H9 (cell line): Measurements from ENCODE around the gene NKIRAS1. TPM values are rescaled to one million over a fixed set of nuclear protein-coding genes. Genes with fewer than 3 reads are reported as not detected.

Experiments
- DNase-seq: peaks from one replicate; pipeline ENCODE4 v3.0.0-alpha.2; 2017
- H2AFZ ChIP-seq: one replicate; pipeline ENCODE4 v1.6.1; 2013; ENCODE audit warnings: mild to moderate bottlenecking, low read length, control low read depth, moderate library complexity
- H2AK5ac ChIP-seq: 2 replicates; pipeline ENCODE4 v1.6.1; 2013; ENCODE audit warnings: low read length, control low read depth, mixed read lengths; ENCODE audit not compliant: insufficient read length
- H2BK120ac ChIP-seq: one replicate; pipeline ENCODE4 v1.6.1; 2013; ENCODE audit warnings: low read depth, mild to moderate bottlenecking, low read length, control low read depth, inconsistent platforms; ENCODE audit not compliant: poor library complexity, severe bottlenecking
- H2BK12ac ChIP-seq: 2 replicates; pipeline ENCODE4 v1.6.1; 2013; ENCODE audit warnings: low read length, control low read depth, mixed read lengths, low read depth; ENCODE audit not compliant: insufficient read length
- H2BK15ac ChIP-seq: 2 replicates; pipeline ENCODE4 v1.6.1; 2013; ENCODE audit warnings: low read depth, low read length, control low read depth
- H2BK20ac ChIP-seq: one replicate; pipeline ENCODE4 v1.6.1; 2013; ENCODE audit warnings: low read depth, mild to moderate bottlenecking, low read length, control low read depth, inconsistent platforms; ENCODE audit not compliant: poor library complexity, severe bottlenecking
- H2BK5ac ChIP-seq: 2 replicates; pipeline ENCODE4 v1.6.1; 2013; ENCODE audit warnings: low read length, control low read depth, mixed read lengths; ENCODE audit not compliant: insufficient read length
- H3K14ac ChIP-seq: 2 replicates; pipeline ENCODE4 v1.6.1; 2013; ENCODE audit warnings: low read length, control low read depth; ENCODE audit not compliant: insufficient read depth
- H3K18ac ChIP-seq: 2 replicates; pipeline ENCODE4 v1.6.1; 2013; ENCODE audit warnings: low read depth, mild to moderate bottlenecking, mixed read lengths, low read length, control low read depth; ENCODE audit not compliant: insufficient read length
- H3K23ac ChIP-seq: 2 replicates; pipeline ENCODE4 v1.6.1; 2013; ENCODE audit warnings: low read length, control low read depth, mixed read lengths, low read depth; ENCODE audit not compliant: insufficient read length
- H3K23me2 ChIP-seq: 2 replicates; pipeline ENCODE4 v1.6.1; 2013; ENCODE audit warnings: low read depth, mild to moderate bottlenecking, mixed read lengths, low read length, control low read depth; ENCODE audit not compliant: insufficient read length, poor library complexity, severe bottlenecking
- H3K27ac ChIP-seq: 2 replicates; pipeline ENCODE4 v1.5.1; 2013; ENCODE audit warnings: low read length, control low read depth, mixed read lengths, low read depth; ENCODE audit not compliant: insufficient read length
- H3K27me3 ChIP-seq: 2 replicates; pipeline ENCODE4 v1.6.1; 2013; ENCODE audit warnings: low read length, control low read depth, inconsistent platforms; ENCODE audit not compliant: insufficient read depth
- H3K4ac ChIP-seq: 2 replicates; pipeline ENCODE4 v1.6.1; 2013; ENCODE audit warnings: low read depth, mild to moderate bottlenecking, control low read depth, inconsistent platforms, low read length, moderate library complexity
- H3K4me1 ChIP-seq: 2 replicates; pipeline ENCODE4 v1.6.1; 2013; ENCODE audit warnings: low read length, control low read depth, inconsistent platforms; ENCODE audit not compliant: insufficient read depth
- H3K4me2 ChIP-seq: 2 replicates; pipeline ENCODE4 v1.6.1; 2013; ENCODE audit warnings: low read length, control low read depth, mixed read lengths; ENCODE audit not compliant: insufficient read length, insufficient read depth
- H3K56ac ChIP-seq: 2 replicates; pipeline ENCODE4 v1.6.1; 2013; ENCODE audit warnings: low read depth, mild to moderate bottlenecking, mixed read lengths, low read length, control low read depth; ENCODE audit not compliant: insufficient read length
- H3K79me1 ChIP-seq: 2 replicates; pipeline ENCODE4 v1.6.1; 2013; ENCODE audit warnings: low read depth, mild to moderate bottlenecking, moderate library complexity, low read length, control low read depth, inconsistent platforms; ENCODE audit not compliant: insufficient read depth, poor library complexity, severe bottlenecking
- H3K79me2 ChIP-seq: 2 replicates; pipeline ENCODE4 v1.6.1; 2013; ENCODE audit warnings: low read length, control low read depth, inconsistent platforms; ENCODE audit not compliant: insufficient read depth
- H3K9ac ChIP-seq: 2 replicates; pipeline ENCODE4 v1.6.1; 2013; ENCODE audit warnings: low read length, control low read depth, mixed read lengths; ENCODE audit not compliant: insufficient read length; ENCODE audit errors: extremely low read depth
- H3K9me3 ChIP-seq: one replicate; pipeline ENCODE4 v1.6.1; 2013; ENCODE audit warnings: low read depth, low read length, inconsistent platforms; ENCODE audit not compliant: control insufficient read depth
- H3T11ph ChIP-seq: one replicate; pipeline ENCODE4 v1.6.1; 2013; ENCODE audit warnings: mild to moderate bottlenecking, low read length, control low read depth, inconsistent platforms
- H4K20me1 ChIP-seq: one replicate; pipeline ENCODE4 v1.6.1; 2013; ENCODE audit not compliant: control insufficient read depth, insufficient read length, insufficient read depth
- H4K5ac ChIP-seq: 2 replicates; pipeline ENCODE4 v1.6.1; 2013; ENCODE audit warnings: low read depth, mild to moderate bottlenecking, mixed read lengths, low read length, control low read depth; ENCODE audit not compliant: insufficient read length
- H4K8ac ChIP-seq: replicated peaks from 2 replicates; pipeline ENCODE4 v1.6.1; 2013; ENCODE audit warnings: low read length, control low read depth, mixed read lengths, low read depth; ENCODE audit not compliant: insufficient read length
- H4K91ac ChIP-seq: 2 replicates; pipeline ENCODE4 v1.6.1; 2013; ENCODE audit warnings: low read depth, mild to moderate bottlenecking, moderate library complexity, mixed read lengths, low read length, control low read depth; ENCODE audit not compliant: insufficient read length
- H3K27ac Mint-ChIP-seq, 3 experiments: 2 replicates in 2 of 3; 3 replicates in 1 of 3; pipeline ENCODE4 v1.8.0; 2020 to 2021; ENCODE audit warnings: mixed read lengths in 3 of 3, mild to moderate bottlenecking in 1 of 3, moderate library complexity in 1 of 3
- H3K27me3 Mint-ChIP-seq: 2 replicates; pipeline ENCODE4 v1.8.0; 2021; ENCODE audit warnings: low read depth, mild to moderate bottlenecking, moderate library complexity, mixed read lengths
- H3K36me3 Mint-ChIP-seq, 3 experiments: 2 replicates in 2 of 3; 3 replicates in 1 of 3; pipeline ENCODE4 v1.8.0; 2020 to 2021; ENCODE audit warnings: low read depth in 3 of 3, mixed read lengths in 3 of 3; ENCODE audit not compliant: insufficient read depth in 1 of 3
- H3K4me1 Mint-ChIP-seq, 2 experiments: 2 replicates each; pipeline ENCODE4 v1.8.0; 2020; ENCODE audit warnings: mixed read lengths in 2 of 2
- H3K4me3 Mint-ChIP-seq, 2 experiments: 2 replicates in 1 of 2; 3 replicates in 1 of 2; pipeline ENCODE4 v1.8.0; 2020 to 2021; ENCODE audit warnings: mild to moderate bottlenecking in 2 of 2, mixed read lengths in 2 of 2, moderate library complexity in 1 of 2
- H3K9me3 Mint-ChIP-seq, 2 experiments: 2 replicates in 1 of 2; 3 replicates in 1 of 2; pipeline ENCODE4 v1.8.0; 2020; ENCODE audit warnings: mild to moderate bottlenecking in 2 of 2, mixed read lengths in 2 of 2, moderate library complexity in 1 of 2
- WGBS: extraction: QIAGEN DNeasy Blood & Tissue Kit; methylation state at CpG from one replicate; pipeline ENCODE4 v1.1.7; 2013; ENCODE audit warnings: missing lambda C conversion rate, low lambda C conversion rate, mixed read lengths; ENCODE audit not compliant: insufficient read length; ENCODE audit errors: extremely low coverage; 5-methylcytosine and 5-hydroxymethylcytosine counted together
- total RNA-seq: library from RNA; stranded (reverse); gene quantifications from 2 replicates; pipeline ENCODE4 v1.2.1, GENCODE V29; 2021
- TF ChIP-seq, protein P1 (sequence below): fragments of 200-600 bp; sonication (generic); conservative IDR thresholded peaks from 3 replicates; pipeline ENCODE4 v1.8.0; 2021; ENCODE audit warnings: antibody characterized with exemption, mild to moderate bottlenecking

The NKIRAS1 gene
- total RNA-seq, 1 experiment from 2014 or later: 6.1 TPM

GRCh38 chr3:23886311-23886710, 30.5 kb downstream of the NKIRAS1 start:
- H3K79me1 ChIP-seq: no peaks in the 10 kb centered on the region
- no peaks in the 10 kb centered on the region for H4K20me1 ChIP-seq
- no peaks in the 10 kb centered on the region; the same call in 1 of the 2 replicates for H3K79me2 ChIP-seq
- WGBS: no CpG with 5 or more reads among the region's 3 CpGs
- no peak overlapping the region for H2BK15ac ChIP-seq
- H3K14ac ChIP-seq: no peak overlapping the region
- H3K23me2 ChIP-seq: no peaks in the 10 kb centered on the region
- Mint-ChIP-seq H3K27ac (peak overlapping the region in 1 of 3 experiments; percentile 34; a peak in 2 of 7 replicates), H3K4me3 (no peak overlapping the region), H3K4me1 (0 out of 4 replicates have a peak, but pooled peaks cover 0 to 8% of the 10 kb centered on the region in 2 experiments), H3K9me3 (peaks cover 0 to 3% of the 10 kb centered on the region in 2 experiments; a peak in 1 of 5 replicates), H3K27me3 (no peaks in the 10 kb centered on the region), H3K36me3 (peaks cover 10 to 26% (median 21%) of the 10 kb centered on the region in 3 experiments)
- no peak overlapping the region for H4K8ac ChIP-seq
- H3K4me1 ChIP-seq: no peaks in the 10 kb centered on the region
- no peak overlapping the region for H2AK5ac ChIP-seq
- no peak overlapping the region for H3K4me2 ChIP-seq
- TF ChIP-seq, protein P1, sequence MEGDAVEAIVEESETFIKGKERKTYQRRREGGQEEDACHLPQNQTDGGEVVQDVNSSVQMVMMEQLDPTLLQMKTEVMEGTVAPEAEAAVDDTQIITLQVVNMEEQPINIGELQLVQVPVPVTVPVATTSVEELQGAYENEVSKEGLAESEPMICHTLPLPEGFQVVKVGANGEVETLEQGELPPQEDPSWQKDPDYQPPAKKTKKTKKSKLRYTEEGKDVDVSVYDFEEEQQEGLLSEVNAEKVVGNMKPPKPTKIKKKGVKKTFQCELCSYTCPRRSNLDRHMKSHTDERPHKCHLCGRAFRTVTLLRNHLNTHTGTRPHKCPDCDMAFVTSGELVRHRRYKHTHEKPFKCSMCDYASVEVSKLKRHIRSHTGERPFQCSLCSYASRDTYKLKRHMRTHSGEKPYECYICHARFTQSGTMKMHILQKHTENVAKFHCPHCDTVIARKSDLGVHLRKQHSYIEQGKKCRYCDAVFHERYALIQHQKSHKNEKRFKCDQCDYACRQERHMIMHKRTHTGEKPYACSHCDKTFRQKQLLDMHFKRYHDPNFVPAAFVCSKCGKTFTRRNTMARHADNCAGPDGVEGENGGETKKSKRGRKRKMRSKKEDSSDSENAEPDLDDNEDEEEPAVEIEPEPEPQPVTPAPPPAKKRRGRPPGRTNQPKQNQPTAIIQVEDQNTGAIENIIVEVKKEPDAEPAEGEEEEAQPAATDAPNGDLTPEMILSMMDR: no peak
- no peak overlapping the region for H4K5ac ChIP-seq
- H2BK5ac ChIP-seq: no peak overlapping the region
- no peaks in the 10 kb centered on the region for H3K27me3 ChIP-seq
- H3K18ac ChIP-seq: no peak overlapping the region
- no peak overlapping the region for H3K27ac ChIP-seq
- H4K91ac ChIP-seq: no peak overlapping the region
- no peaks in the 10 kb centered on the region for H3K9me3 ChIP-seq
- no peak for DNase-seq
- no peak overlapping the region for H2BK120ac ChIP-seq
- H3K56ac ChIP-seq: no peak overlapping the region
- H3K4ac ChIP-seq: no peak overlapping the region
- H3K9ac ChIP-seq: no peak overlapping the region
- no peak overlapping the region for H3K23ac ChIP-seq
- H2BK20ac ChIP-seq: no peak overlapping the region
- H2BK12ac ChIP-seq: no peak overlapping the region
- H3T11ph ChIP-seq: no peak overlapping the region
- no peak overlapping the region for H2AFZ ChIP-seq
